Femur (tissue), 1 donor: ENCODE measurements around the gene PRF1.
"Not testable (repeated sequence)": the region's sequence is repeated elsewhere in the genome, so short reads cannot be mapped to it uniquely, and the experiment has no call there.

Source experiments
- DNase-seq: peaks from one replicate; pipeline ENCODE4 v3.0.0-alpha.2; 2017

PRF1 gene

DNA sequence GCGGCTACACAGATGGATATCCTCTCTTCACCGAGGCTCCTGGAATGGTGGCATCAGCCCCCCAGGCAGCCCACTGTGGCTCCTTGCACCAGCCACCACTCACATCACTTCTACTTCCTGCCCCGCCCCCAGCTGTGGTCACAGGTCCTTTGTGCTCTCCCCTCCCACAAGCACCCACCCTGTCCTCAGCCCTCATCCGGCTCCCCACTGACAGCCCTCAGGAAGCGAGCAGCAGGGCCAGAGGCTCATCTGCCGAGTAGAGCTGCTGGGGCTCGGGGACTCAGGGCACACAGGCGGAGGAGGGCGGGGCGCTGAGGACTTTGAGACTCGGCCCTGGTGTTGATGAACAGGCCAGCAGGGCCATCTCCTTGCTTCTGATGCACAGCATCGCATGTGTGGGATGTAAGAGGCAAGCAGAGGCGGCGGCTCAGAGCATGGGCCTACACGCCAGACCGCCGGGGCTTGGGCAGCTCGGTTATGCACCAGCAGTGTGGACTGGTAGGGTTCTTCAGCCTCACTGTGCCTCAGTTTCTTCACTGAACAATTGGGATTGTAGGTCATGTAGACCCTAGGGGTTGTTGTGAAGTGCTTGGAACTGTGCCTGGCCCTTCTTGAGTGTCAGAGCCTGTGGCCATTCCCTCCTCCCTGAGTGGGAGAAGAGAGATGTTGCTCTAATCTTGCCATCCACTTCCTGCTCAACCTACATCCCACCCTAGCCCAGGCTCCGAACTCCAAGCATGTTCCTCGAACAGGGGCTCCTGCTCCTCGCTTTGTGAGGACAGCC lies at the start of gene PRF1:
Gene PRF1, minus strand, starts transcription at position 77 of the 784 bp plus-strand sequence. CDS start 1,839 bp downstream, outside the sequence.
- DNase-seq = peak; percentile 20

DNA sequence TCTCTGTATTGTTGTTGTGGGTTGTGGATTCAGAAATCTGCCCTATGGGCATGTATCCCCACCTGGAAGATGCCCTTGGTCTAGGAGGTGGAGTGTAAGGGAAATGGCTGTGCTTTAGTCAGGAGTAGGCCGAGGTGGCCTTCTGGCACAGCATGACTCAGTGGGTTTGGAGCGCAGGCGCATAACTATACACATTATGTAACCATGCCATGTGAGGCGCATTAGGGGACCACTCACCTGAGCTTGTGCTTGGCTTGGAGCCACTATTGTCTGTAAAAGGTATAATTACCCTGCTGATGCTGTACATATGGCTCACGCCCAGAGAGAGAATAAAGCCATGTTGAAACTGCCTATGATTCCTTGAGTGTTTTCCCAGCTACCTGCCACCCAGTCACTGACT lies 49.1 kb upstream of the PRF1 start:
- no peak for DNase-seq

DNA sequence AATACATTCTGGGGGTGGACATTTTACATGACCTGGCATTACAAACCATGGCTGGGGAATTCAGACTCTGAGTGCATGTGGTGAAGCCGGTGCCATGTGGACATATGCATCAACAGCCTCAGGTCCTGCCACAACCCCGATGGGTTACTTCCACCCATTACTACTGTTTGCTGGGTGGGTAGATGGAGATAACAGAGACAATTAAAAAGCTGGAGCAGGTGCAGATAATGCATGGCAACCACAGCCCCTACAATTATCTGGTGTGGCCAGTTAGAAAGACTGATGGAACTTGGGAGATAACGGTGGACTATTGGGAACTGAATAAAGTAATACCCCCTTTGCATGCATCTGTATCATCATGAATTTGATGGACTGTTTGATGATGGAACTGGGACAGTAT lies 48.2 kb upstream of the PRF1 start:
- DNase-seq = no peak

DNA sequence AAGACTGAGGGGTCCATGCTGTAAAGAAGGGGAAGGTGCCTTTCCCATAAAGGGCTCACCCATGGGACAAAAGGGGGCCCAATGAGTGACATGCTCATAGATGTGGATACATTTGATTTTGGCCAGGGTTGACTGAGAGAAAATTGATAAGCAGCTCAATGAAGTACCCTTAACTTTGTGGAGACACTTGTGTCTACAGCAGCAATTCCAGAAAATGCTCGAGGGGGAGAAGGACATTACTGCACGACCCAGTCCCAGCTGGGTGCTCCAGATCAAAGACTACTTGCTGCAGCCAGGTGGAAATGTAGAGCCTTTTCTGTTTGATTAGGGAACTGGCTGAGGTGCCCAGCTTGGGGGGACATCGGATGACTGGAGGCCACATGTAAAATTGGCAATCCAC lies 47.6 kb upstream of the PRF1 start:
- no peak for DNase-seq

DNA sequence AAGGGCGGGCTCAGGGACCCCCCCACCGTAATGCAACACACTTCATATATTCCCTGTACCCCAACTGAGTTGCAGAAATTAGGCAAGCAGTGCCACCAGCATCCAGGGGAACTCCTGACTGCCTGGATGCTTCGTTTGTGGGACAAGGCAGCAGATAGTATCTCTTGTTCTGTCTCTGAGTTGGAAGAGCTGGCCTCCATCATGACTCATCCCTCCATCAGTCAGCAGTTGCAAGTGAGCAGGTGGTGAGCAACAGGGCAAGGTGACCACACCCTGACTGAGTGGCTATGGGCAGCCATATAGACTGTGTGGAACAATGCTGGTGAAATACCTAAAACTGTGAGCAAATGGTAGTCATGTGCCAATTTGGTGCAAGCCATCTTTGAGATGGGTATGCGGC lies 47.0 kb upstream of the PRF1 start:
- DNase-seq = no peak

DNA sequence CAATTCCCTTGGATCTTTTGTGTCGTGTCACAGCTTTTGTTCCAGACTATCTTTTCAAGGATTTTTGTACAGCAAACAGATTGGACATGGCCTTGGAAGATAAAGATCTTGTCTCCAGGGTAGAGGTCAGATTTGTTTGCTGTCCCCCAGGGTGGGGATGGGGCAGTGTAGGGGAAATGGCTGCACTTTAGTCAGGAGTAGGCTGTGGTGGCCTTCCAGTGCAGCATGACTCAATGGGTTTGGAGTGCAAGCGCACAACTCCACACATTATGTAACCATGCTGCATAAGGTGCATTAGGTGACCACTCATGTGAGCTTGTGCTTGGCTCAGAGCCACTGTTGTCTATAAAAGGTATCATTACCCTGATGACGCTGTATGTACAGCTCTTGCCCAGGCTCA lies 45.9 kb upstream of the PRF1 start:
- DNase-seq = no peak

DNA sequence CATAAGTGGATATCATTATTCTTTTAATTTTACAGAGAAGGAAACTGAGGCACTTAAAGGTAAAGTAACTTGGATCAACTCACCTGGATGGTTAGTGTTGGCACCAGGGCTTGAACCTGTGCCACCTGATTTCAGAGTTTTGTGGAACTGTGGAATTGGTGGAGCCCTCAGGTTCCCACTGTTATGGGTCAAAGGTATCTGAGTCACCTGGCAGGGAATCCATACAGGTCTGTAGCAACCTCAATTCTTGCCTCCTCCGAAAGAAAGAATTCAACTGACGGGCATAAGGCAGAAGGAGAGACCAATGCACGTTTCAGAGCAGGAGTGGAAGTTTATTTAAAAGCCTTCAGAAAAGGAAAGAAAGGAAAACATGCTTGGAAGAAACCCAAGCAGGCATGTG lies 44.5 kb upstream of the PRF1 start:
- no peak for DNase-seq

DNA sequence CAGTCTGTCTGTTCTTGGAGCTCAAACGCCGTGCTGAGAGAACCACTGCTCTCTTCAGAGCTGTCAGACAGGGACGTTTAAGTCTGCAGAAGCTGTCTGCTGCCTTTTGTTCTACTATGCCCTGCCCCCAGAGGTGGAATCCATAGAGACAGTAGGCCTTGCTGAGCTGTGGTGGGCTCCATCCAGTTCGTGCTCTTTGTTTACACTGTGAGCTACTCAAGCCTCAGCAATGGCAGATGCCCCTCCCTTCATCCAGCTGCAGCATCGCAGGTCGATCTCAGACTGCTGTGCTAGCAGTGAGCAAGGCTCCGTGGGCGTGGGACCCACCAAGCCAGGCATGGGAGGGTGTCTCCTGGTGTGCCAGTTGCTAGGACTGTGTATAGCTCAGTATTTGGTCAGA lies 42.4 kb upstream of the PRF1 start:
- DNase-seq = not testable (repeated sequence)

DNA sequence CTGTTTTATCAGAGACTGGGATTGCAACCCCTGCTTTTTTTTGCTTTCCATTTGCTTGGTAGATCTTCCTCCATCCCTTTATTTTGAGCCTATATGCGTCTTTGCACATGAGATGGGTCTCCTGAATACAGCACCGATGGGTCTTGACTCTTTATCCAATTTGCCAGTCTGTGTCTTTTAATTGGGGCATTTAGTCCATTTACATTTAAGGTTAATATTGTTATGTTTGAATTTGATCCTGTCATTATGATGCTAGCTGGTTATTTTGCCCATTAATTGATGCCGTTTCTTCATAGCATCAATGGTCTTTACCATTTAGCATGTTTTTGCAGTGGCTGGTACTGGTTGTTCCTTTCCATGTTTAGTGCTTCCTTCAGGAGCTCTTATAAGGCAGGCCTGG lies 40.7 kb upstream of the PRF1 start:
- DNase-seq = not testable (repeated sequence)

DNA sequence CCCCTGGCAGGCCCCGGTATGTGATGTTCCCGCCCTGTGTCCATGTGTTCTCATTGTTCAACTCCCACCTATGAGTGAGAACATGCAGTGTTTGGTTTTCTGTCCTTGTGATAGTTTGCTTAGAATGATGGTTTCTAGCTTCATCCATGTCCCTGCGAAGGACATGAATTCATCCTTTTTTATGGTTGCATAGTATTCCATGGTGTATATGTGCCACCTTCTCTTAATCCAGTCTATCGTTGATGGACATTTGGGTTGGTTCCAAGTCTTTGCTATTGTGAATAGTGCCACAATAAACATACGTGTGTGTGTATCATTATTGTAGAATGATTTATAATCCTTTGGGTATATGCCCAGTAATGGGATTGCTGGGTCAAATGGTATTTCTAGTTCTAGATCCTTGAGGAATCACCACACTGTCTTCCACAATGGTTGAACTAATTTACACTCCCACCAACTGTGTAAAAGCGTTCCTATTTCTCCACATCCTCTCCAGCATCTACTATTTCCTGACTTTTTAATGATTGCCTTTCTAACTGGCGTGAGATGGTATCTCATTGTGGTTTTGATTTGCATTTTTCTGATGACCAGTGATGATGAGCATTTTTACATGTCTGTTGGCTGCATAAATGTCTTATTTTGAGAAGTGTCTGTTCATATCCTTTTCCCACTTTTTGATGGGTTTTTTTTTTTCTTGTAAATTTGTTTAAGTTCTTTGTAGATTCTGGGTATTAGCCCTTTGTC lies 37.3 kb upstream of the PRF1 start:
- DNase-seq = not testable (repeated sequence)

DNA sequence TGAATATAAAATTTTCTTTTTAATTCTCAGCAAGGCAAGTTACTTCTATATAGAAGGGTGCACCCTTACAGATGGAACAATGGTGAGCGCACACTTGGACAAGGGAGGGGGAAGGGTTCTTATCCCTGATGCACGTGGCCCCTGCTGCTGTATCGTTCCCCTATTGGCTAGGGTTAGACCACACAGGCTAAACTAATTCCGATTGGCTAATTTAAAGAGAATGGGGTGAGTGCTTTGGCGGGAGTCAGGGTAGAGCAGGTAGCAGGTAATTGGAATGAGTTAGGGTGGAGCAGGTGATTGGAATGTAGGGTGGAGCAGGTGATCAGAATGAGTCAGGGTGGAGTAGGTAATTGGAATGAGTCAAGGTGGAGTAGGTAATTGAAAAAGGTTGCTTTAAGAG lies 32.0 kb upstream of the PRF1 start:
- DNase-seq = not testable (repeated sequence)

DNA sequence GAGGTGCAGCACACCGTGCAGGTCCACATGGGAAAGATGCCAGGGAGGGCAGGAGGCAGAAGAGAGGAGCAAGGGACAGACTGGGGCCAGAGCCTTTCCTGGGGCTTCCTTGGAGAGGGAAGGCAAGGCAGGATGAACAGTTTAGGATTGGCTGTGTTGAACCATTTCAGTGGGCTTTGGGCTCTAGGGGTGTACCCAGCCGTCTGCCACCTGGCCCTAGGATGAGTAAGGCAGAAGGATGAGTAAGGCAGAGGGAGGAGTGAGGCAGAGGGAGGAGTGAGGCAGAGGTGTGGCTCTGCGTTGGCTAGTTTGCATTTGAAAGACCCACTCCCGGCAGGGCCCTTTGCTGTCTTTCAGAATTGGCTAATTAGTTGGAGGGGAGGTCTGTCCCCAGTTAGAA lies 31.5 kb upstream of the PRF1 start:
- no peak for DNase-seq

DNA sequence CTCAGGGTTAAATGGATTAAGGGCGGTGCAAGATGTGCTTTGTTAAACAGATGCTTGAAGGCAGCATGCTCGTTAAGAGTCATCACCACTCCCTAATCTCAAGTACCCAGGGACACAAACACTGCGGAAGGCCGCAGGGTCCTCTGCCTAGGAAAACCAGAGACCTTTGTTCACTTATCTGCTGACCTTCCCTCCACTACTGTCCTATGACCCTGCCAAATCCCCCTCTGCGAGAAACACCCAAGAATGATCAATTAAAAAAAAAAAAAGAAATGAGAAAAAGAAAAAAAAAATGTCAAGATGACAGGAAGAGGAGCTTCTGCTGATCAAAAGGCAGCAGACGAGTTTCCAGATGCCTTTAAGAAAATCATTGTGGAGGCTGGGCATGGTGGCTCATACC lies 29.2 kb upstream of the PRF1 start:
- DNase-seq = not testable (repeated sequence)

DNA sequence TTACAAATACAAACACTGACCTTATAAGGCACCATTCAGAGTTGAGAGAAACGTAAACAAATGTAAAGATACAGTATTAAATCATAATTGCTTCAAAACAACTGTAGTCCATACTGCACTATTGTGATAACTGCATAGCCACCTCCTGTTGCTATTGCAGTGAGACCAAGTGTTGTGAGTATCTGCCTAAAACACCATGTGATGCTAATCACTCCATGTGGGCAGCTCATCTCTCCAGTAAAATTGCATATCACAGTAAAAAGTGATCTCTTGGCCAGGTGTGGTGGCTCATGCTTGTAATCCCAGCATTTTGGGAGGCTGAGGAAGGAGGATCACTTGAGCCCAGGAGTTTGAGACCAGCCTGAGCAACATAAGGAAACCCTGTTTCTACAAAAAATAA lies 26.8 kb upstream of the PRF1 start:
- no peak for DNase-seq

DNA sequence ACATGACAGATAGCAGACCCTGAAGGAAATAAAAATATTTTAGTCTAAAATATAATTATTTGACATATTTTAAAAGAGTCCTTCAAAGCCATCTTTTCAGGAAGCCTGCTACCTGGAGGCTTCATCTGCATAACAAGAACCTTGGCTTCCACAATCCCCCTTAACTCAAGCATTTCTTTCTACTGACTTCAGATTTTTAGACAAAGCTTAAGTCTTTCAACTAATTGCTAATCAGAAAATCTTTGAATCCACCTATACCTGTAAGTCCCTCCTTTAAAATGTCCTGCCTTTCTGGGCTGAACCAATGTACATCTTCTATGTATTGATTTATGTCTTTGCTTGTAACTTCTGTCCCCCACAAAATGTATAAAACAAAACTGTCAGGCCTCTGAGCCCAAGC lies 23.5 kb upstream of the PRF1 start:
- no peak for DNase-seq

DNA sequence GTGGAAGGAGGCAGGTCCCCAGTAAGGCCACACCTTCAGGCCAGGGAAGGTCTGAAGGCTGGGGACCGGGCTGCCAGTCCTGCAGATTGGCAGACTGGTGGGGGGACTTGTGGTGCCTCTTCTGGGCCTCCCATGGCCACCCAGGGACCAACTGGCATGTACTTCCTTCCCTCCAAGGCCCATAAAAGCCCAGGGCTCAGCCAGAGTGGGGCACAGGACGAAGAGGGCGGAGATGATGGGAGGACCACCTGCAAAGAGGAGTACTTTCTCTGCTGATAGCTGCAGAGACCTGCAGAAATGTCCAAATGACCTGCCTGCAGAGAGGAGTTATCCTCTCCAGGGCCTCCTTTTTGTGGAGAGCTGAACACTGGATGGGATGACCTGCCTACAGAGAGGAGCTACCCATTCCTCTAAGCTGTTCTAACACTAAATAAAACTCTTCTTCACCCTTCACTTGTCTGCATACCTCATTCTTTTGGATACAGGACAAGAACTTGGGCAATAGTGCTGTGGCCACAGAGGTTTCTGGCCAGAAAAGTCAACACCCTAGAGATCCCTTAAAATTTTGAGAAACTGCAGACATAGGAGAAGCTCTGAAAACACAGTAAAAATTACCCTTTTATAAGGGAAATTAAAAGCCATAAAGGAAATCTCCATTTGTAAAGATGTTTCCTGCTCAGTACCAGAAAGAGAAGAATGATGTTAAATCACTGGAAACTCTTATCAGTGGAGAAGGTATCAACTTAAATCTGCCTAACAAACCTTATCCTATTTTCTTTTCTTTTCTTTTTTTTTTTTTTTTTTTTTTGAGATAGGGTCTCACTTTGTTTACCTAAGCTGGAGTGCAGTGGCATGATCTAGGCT lies 20.7 kb upstream of the PRF1 start:
- DNase-seq = no peak

DNA sequence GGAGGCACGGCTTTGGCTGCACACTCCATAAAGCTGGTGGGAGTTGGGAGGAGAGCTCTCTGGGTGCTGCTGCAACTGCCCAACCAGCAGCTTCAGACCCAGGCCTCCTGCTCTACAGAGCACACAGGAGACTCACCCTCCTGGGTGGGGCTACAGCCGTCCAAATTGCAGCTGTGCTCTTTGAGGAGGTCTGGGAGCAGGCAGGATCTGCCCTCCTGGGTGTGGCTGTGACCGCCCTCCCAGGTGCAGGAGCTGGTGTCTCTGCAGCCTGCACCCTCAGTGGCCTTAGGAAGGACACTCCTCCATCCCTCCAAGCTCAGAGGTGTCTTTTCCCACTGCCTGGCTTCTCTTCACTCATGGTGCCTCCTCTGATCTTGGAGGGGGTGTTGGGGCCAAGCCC lies 20.0 kb upstream of the PRF1 start:
- no peak for DNase-seq

DNA sequence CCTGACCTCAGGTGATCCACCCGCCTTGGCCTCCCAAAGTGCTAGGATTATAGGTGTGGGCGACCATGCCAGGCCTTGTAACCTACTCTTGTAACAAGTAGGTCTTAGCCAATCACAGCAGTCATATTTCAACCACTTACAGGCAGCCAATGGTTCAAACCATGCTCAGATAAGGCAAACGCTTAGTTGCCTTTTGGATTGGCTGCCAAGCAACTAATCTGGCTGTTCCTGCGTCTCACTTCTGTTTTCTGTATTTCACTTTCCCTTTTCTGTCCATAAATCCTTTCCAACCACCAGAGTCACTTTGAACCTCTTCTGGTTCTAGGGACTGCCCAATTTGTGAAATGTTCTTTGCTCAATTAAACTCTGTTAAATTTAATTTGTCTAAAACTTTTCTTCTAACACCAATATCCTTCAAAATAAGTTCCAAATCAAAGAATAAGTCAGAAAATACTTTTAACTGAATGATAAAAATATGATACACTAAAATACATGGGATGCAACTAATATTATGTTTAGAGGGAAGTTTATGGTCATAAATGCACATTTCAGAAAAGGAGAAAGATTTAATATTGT lies 19.1 kb upstream of the PRF1 start:
- DNase-seq = no peak

DNA sequence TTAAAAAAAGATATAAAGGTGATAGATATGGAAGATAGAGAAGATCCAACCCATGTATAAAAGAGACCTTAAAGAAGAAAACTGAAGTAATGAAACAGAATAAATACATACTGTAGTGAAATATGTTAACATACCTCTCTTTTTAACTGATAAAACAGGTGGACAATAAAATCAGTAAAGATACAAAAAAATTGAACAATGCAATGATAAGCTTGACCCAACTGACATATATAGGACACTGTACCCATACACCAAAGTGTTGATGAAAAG lies 17.4 kb upstream of the PRF1 start:
- no peak for DNase-seq

DNA sequence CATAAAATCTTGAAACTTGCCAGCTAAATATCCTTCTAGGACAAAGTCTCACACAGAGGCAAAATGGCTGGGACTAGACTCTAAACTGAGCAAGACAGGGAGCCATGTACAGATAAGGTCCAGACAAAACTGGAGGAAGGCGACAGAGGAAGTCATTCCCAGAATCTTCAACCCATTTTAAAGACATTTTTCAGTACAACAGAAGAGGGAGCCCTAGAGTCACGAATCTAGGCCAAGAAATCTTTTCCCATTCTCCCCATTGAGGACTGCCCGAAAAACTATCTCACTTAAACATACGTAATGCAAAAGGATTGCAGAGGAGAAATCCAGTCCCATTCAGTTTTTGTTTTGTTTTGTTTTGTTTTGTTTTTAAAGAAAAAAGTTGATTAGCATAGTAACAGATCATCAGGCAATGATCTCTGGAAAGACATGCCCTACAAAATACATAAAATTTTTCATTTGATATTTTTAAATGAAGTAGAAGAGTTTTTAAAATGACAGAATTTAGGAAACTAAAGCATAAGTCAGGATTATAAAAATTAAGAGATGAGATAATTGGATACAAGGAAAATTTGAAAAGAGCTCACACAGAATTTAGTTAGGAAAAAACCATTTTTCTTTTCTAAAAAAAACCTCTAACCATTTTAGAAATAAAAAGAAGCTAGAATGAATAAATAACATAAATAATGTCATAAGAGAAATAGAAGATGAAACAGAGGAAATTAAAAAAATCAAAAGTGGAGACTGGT lies 16.9 kb upstream of the PRF1 start:
- no peak for DNase-seq

DNA sequence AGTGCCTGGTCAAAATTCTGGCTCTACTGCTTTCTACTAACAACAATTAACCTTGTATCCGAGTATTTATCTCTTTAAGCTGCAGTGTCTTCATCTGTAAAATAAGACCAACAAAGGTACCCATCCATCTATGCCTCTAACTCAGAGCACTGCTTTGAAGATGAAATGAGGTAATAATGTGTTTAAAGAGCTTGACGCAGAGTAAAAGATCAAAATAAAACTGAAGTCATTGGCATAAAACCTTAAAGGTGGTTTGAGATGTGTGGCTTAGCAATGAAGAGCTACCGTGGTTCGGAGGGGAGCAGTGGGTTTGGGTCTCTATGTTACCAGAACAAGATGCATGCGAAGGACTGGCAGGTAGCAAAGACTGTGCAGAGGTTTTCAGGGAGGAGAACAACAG lies 16.1 kb upstream of the PRF1 start:
- DNase-seq = no peak

DNA sequence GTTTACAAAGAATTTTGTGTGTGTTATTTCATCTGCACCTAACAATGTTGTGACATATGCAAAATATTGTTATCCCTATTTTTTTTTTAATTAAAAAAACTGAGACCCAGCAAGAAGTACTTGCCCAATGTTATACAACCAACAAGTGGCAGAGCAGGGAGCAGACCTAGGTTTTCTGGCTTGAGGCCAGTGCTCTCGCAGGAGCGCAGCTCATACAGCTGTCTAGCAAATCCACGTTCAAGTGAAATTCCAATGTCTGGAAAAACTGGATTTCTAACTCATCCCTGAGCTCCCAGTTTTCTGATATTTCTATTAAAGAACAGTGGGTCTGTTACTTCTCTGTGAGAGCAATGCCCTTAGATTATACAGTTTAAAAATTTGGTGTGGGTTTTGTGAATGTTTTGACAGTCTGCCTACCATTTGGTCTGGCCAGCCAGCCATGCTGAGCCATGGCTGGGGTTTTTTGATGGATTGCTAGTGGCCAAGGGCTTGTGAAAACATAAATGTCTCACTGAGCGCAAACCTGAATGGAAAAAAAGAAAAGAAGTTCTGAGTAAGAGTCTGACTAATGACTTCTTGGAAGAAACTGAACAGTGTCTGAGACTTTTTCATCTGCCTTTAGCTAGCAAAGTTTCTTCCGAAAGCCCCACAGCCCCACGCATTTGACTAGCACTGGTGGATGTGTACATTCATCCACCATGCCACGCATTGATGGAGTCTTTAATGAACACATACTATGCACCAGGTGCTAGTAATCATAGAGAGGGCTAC lies 15.4 kb upstream of the PRF1 start:
- DNase-seq = peak; percentile 60
